PC-3 (cell line): ENCODE results near the gene SMIM38. TPM values are rescaled to one million over a fixed set of nuclear protein-coding genes. Genes with fewer than 3 reads are reported as not detected.

Source experiments
- ATAC-seq: fragments of 200-7000 bp; cut with Tn5 transposase; 2 replicates; pipeline ENCODE4 v1.9.1; 2020; ENCODE audit warnings: mild to moderate bottlenecking, moderate library complexity
- BruUV-seq: library from RNA; stranded (reverse); fragments of 400-500 nt; replicated peaks from 2 replicates; lab custom pipeline; 2021; lab: Mats Ljungman, UMichigan
- CTCF ChIA-PET: fragments of 300-600 bp; sonication (Branson Sonifier 250); formaldehyde crosslinking; loops from one replicate; lab custom pipeline; 2022; ENCODE audit warnings: antibody characterized with exemption; lab: Charles Lee
- POLR2A ChIA-PET: fragments of 300-600 bp; sonication (Branson Sonifier 250); formaldehyde crosslinking; loops from one replicate; lab custom pipeline; 2022; ENCODE audit warnings: antibody characterized with exemption; ENCODE audit not compliant: unreplicated experiment; lab: Charles Lee
- DNase-seq: peaks from one replicate; pipeline ENCODE4 v3.0.0-alpha.2; 2015
- H2AFZ ChIP-seq: fragments of 300-600 bp; sonication (generic); 2 replicates; pipeline ENCODE4 v1.6.0; 2016; ENCODE audit warnings: antibody characterized with exemption, low read length
- H3F3A ChIP-seq: fragments of 300-600 bp; sonication (generic); one replicate; pipeline ENCODE4 v1.6.0; 2017; ENCODE audit warnings: antibody characterized with exemption, low read length, control low read depth, mild to moderate bottlenecking; ENCODE audit not compliant: unreplicated experiment
- H3K27ac ChIP-seq: fragments of 300-600 bp; sonication (generic); 2 replicates; pipeline ENCODE4 v1.5.1; 2016; ENCODE audit warnings: mild to moderate bottlenecking, low read length
- H3K27me3 ChIP-seq: fragments of 300-600 bp; sonication (generic); 2 replicates; pipeline ENCODE4 v1.6.1; 2016; ENCODE audit warnings: low read length, mixed read lengths
- H3K36me3 ChIP-seq: fragments of 300-600 bp; sonication (generic); 2 replicates; pipeline ENCODE4 v1.6.1; 2016; ENCODE audit warnings: low read depth, mixed run types, low read length, mixed read lengths
- H3K4me1 ChIP-seq: fragments of 300-600 bp; sonication (generic); 2 replicates; pipeline ENCODE4 v1.5.1; 2016; ENCODE audit warnings: low read length; ENCODE audit not compliant: insufficient read depth
- H3K4me2 ChIP-seq: fragments of 300-600 bp; sonication (generic); 2 replicates; pipeline ENCODE4 v1.6.0; 2016; ENCODE audit warnings: low read length
- H3K4me3 ChIP-seq: fragments of 300-600 bp; sonication (generic); 2 replicates; pipeline ENCODE4 v1.5.1; 2016; ENCODE audit warnings: mild to moderate bottlenecking, low read length, mixed read lengths
- H3K79me2 ChIP-seq: fragments of 300-600 bp; sonication (generic); 2 replicates; pipeline ENCODE4 v1.6.1; 2017; ENCODE audit warnings: low read length, mixed read lengths
- H3K9ac ChIP-seq: fragments of 300-600 bp; sonication (generic); 2 replicates; pipeline ENCODE4 v1.6.0; 2016; ENCODE audit warnings: mild to moderate bottlenecking, low read length
- H3K9me2 ChIP-seq: fragments of 300-600 bp; sonication (generic); replicated peaks from 2 replicates; pipeline ENCODE4 v1.6.1; 2016; ENCODE audit warnings: mixed run types, low read length, mixed read lengths
- H3K9me3 ChIP-seq: fragments of 300-600 bp; sonication (generic); 2 replicates; pipeline ENCODE4 v1.6.1; 2016; ENCODE audit warnings: low read length, mixed read lengths
- H4K20me1 ChIP-seq: fragments of 300-600 bp; sonication (generic); 2 replicates; pipeline ENCODE4 v1.6.1; 2016; ENCODE audit warnings: low read length, mixed read lengths
- EZH2 ChIP-seq: fragments of 300-600 bp; sonication (generic); IDR thresholded peaks from one replicate; pipeline ENCODE4 v1.6.1; 2017; ENCODE audit warnings: antibody characterized with exemption, mild to moderate bottlenecking, low read length; ENCODE audit not compliant: unreplicated experiment
- EZH2phosphoT487 ChIP-seq: fragments of 300-600 bp; sonication (generic); IDR thresholded peaks from 2 replicates; pipeline ENCODE4 v1.6.1; 2018; ENCODE audit warnings: mild to moderate bottlenecking, antibody characterized with exemption, low read length, borderline replicate concordance
- intact Hi-C: fragments of 100-400 bp; cut with micrococcal nuclease; formaldehyde crosslinking; loops from 2 replicates; pipeline ENCODE4 v1.9.0; 2023
- total RNA-seq: library from RNA; depleted of rRNA; stranded (reverse); fragments of >200 nt; gene quantifications from 2 replicates; pipeline ENCODE4 v1.2.3, GENCODE V29; 2014
- TF ChIP-seq, protein P1 (sequence below): fragments of 300-600 bp; sonication (generic); conservative IDR thresholded peaks from 2 replicates; pipeline ENCODE4 v1.5.1; 2017; ENCODE audit warnings: antibody characterized with exemption, low read depth, mild to moderate bottlenecking, low read length

Gene SMIM38
- total RNA-seq, 1 experiment from 2014 or later, result 0.04 TPM

DNA sequence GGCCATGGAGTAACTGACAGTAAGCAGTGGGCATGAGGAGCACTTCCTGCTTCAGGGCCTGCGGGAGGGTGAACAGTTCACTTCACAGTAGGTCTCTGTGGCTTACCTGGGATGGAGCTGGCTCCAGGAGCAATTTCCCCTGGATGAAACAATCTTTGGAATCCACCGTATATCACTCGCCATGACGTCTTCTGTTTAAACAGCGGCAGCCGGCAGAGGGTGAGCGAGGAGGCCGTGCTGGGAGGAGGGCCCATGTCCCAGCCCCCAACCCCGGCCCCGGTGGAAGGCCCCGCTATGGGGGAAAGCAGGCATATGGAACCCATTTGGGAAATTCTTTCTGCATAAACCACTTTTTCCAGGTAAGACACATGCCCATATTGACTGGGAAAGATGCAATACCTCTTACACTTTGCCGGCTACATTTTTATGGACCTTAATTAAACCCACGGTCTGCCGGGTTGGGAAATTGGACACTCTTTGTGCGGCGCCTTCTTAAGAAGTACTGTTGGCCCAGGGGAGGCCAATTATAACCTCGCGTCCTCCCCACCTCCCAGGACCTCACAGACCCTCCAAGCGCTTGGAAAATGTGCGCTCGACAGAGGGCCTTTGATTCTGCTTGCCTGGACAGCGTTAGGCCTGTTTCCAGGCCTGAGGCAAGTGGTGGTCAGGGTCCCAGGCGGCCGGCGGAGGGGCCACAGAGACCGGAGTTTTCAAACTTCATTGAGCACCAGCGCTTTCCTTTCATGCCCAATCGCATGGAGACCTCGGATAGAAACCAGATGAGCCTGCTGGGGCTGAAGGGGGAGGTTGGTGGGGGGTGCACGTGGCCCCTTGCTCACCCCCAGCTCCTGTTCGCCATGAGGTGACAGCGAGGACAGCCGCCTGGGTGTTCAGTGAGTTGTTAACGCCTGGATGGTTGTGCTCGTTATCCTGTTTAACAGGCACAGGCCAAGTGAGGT lies 40.4 kb downstream of the SMIM38 start:
- no peak for ATAC-seq

DNA sequence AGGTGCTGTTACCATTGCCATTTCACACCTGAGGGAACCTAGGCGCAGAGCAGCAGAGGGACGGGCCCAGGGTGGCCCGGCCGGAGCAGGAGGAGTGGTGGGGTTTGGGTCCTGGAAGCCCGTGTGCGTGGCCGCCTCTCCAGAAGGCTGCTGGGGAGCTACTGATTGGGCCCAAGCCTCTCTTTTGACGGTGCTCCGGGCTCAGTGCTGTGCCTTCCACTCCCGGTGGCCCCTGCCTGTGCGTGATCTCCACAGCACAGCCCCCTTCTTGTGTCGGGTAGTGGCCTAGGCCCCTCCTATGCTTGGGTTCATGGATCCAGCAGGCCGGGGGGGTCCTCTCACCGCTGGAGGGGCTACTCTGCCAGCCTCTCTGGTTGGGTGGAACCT lies 41.0 kb downstream of the SMIM38 start:
- TF ChIP-seq EZH2 (no peak), EZH2phosphoT487 (no peak)
- TF ChIP-seq, protein P1, sequence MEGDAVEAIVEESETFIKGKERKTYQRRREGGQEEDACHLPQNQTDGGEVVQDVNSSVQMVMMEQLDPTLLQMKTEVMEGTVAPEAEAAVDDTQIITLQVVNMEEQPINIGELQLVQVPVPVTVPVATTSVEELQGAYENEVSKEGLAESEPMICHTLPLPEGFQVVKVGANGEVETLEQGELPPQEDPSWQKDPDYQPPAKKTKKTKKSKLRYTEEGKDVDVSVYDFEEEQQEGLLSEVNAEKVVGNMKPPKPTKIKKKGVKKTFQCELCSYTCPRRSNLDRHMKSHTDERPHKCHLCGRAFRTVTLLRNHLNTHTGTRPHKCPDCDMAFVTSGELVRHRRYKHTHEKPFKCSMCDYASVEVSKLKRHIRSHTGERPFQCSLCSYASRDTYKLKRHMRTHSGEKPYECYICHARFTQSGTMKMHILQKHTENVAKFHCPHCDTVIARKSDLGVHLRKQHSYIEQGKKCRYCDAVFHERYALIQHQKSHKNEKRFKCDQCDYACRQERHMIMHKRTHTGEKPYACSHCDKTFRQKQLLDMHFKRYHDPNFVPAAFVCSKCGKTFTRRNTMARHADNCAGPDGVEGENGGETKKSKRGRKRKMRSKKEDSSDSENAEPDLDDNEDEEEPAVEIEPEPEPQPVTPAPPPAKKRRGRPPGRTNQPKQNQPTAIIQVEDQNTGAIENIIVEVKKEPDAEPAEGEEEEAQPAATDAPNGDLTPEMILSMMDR, result no peak
- no TSS peak for BruUV-seq
- CTCF ChIA-PET, result no interaction called here

More for the DNA sequence above, 40.4 kb downstream of the SMIM38 start:
- Histone ChIP-seq H3K9me2 (no peaks in the 10 kb centered on the region), H2AFZ (no peak overlapping the region), H3K79me2 (no peaks in the 10 kb centered on the region), H3K9ac (no peak overlapping the region), H4K20me1 (no peaks in the 10 kb centered on the region), H3K4me3 (no peak overlapping the region), H3F3A (no peaks in the 10 kb centered on the region), H3K9me3 (no peaks in the 10 kb centered on the region), H3K4me1 (no peaks in the 10 kb centered on the region), H3K27me3 (no peaks in the 10 kb centered on the region), H3K27ac (no peak overlapping the region), H3K4me2 (no peak overlapping the region), H3K36me3 (no peaks in the 10 kb centered on the region)
- POLR2A ChIA-PET, result no interaction called here
- DNase-seq, result no peak
- no TSS peak for BruUV-seq
- CTCF ChIA-PET, result no interaction called here
- TF ChIP-seq, protein P1, result no peak
- TF ChIP-seq EZH2 (no peak), EZH2phosphoT487 (no peak)
- intact Hi-C loops, result no loop called here

More for the DNA sequence above, 41.0 kb downstream of the SMIM38 start:
- intact Hi-C loops, result no loop called here
- no peaks in the 10 kb centered on the region for H3K79me2 ChIP-seq
- H3F3A ChIP-seq, result no peaks in the 10 kb centered on the region
- no peak for DNase-seq
- ATAC-seq, result no peak
- no peak overlapping the region for H3K4me2 ChIP-seq
- no peaks in the 10 kb centered on the region for H3K4me1 ChIP-seq
- no peaks in the 10 kb centered on the region for H3K27me3 ChIP-seq
- POLR2A ChIA-PET, result no interaction called here
- H2AFZ ChIP-seq, result no peak overlapping the region
- no peaks in the 10 kb centered on the region for H3K9me3 ChIP-seq
- no peaks in the 10 kb centered on the region for H3K9me2 ChIP-seq
- H3K36me3 ChIP-seq, result no peaks in the 10 kb centered on the region
- no peak overlapping the region for H3K4me3 ChIP-seq
- H3K27ac ChIP-seq, result no peak overlapping the region
- no peak overlapping the region for H3K9ac ChIP-seq
- no peaks in the 10 kb centered on the region for H4K20me1 ChIP-seq
